SK-N-MC (cell line): ENCODE measurements around the gene XKR7.
A peak's percentile ranks its signal among the peaks of the same experiment; 100 is the strongest.

ENCODE experiments used
- EZH2 ChIP-seq: fragments of 200-600 bp; sonication (generic); IDR thresholded peaks from one replicate; pipeline ENCODE4 v1.6.1; 2017; ENCODE audit warnings: antibody characterized with exemption
- FOXP2 ChIP-seq: optimal IDR thresholded peaks from 2 replicates; pipeline ENCODE3; 2011; ENCODE audit warnings: mild to moderate bottlenecking, moderate library complexity; ENCODE audit not compliant: insufficient read depth; ENCODE audit errors: extremely low read length, control extremely low read depth
- POLR2AphosphoS5 ChIP-seq: IDR thresholded peaks from 2 replicates; pipeline ENCODE4 v1.6.1; 2012; ENCODE audit warnings: mild to moderate bottlenecking, low read depth, low read length, borderline replicate concordance

DNA sequence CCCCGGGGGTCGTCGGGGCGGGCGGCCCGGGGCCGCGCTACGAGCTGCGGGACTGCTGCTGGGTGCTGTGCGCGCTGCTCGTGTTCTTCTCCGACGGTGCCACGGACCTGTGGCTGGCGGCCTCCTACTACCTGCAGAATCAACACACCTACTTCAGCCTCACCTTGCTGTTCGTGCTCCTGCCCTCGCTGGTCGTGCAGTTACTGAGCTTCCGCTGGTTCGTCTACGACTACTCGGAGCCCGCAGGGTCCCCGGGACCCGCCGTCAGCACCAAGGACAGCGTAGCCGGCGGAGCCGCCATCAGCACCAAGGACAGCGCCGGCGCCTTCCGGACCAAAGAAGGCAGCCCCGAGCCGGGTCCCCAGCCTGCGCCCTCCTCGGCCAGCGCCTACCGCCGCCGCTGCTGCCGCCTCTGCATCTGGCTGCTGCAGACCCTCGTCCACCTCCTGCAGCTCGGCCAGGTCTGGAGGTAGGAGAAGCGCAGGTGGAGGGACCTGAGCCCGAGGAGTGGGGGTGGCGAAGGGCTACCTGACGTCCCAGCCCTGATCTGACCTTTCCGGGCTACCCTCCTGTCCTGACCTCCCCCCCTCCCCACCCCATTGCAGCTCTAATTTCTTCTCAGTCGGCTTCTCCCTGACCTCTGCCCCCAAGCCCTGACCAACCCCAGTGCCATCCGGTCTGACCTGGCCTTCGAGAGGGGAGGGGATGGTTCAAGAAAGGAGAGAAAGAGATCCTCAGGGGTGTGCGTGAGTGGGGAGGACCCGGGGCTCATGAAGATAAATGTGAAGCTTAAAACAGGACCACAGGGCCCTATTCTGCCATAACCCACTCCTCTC, 558 bp downstream of the XKR7 start:
- TF ChIP-seq EZH2, result no peak
- TF ChIP-seq FOXP2, result peak; percentile 73
- TF ChIP-seq POLR2AphosphoS5, result no peak; the same call in 1 of the 2 replicates
